ENCODE results near the gene ZC2HC1B. TPM values are rescaled to one million over a fixed set of nuclear protein-coding genes. Genes with fewer than 3 reads are reported as not detected.

Gene ZC2HC1B
- total and polyA plus RNA-seq, 9 of the 15 experiments (the other 6 are each of a cell fraction or from before 2014, with no cell fraction given) = not detected

DNA sequence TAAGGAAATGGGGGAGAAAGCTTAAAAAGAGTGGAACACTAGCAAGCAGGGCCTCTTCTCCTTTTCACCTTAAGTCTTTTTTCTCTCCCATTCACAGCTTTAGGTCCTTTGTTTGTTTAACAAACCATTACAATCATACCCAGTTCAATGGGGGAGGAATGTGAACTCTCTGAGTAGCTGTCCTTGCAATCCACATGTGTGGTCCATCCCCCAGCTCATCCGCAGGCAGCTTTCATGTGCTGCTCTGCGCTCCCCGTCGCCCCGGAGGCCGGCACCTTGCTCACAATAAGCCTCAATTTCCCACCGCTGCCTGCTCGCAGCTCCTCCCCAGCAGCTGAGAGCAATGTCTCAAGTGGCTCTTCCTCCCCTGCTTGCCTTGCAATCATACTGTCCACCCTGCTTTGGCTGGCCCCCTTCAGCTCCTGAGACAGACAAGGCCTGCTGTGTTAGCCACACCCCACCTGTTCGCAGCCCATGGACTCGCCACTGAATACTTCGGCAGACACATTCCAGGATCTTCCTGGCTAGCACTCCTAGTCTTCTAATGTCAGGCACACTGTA lies 94.6 kb downstream of the ZC2HC1B start:
- Histone ChIP-seq H3K27ac (ENCODE audit: extremely low read depth, low read depth, low read length) (no peak overlapping the region), H3K4me1 (replicated peaks in 1 of 2; ENCODE audit: control insufficient read depth in 2 of 2, insufficient read depth in 2 of 2, low read length in 2 of 2) (no peaks in the 10 kb centered on the region; a peak in 1 of 5 replicates), H3K36me3 (ENCODE audit: control insufficient read depth, insufficient read depth, low read length) (no peaks in the 10 kb centered on the region), H3K9me1 (ENCODE audit: control insufficient read depth, insufficient read depth, low read length) (no peaks in the 10 kb centered on the region), H4K20me1 (replicated peaks; ENCODE audit: control insufficient read depth, insufficient read depth, low read length) (no peaks in the 10 kb centered on the region), H3K27me3 (ENCODE audit: control insufficient read depth in 2 of 2, insufficient read depth in 2 of 2, low read length in 2 of 2) (no peaks in the 10 kb centered on the region), H3K9ac (ENCODE audit: insufficient read depth in 1 of 2, low read depth in 2 of 2, low read length in 2 of 2) (no peak overlapping the region; a peak in 1 of 4 replicates), H2AFZ (ENCODE audit: low read depth, low read length) (no peak overlapping the region), H3K79me2 (ENCODE audit: control insufficient read depth, insufficient read depth, low read length) (no peaks in the 10 kb centered on the region), H3K9me3 (replicated peaks; ENCODE audit: control insufficient read depth, insufficient read depth, low read depth, low read length) (no peaks in the 10 kb centered on the region), H3K4me2 (ENCODE audit: insufficient read depth, low read length) (no peak overlapping the region), H3K4me3 (no peak overlapping the region)
- intact Hi-C loops (cut with micrococcal nuclease) = no loop called here
- CTCF ChIA-PET (ENCODE audit: low intra/inter-chr PET ratio) = no interaction called here
- in situ Hi-C loops (cut with MboI) = no loop called here
- FAIRE-seq = no peak
- no TSS peak for BruUV-seq (replicated peaks)
- ATAC-seq = no peak
- POLR2A ChIA-PET = interaction anchor here (0.5 to 2.4 kb wide), 4 partner anchors 13 to 373 kb away, joined by 3 to 10 read pairs (median 3); no protein-coding TSS in a partner anchor
- no peak for DNase-seq (ENCODE audit: extremely low read depth in 1 of 4, low spot score in 3 of 4)
- 59% methylated on average over 11 of the region's 11 CpGs for WGBS (ENCODE audit: insufficient coverage, low coverage, missing lambda C conversion rate)
- TF ChIP-seq ZNF780A (CRISPR knock-in tag; IDR thresholded peaks at IDR 0.05) (no peak), CSDE1 (IDR thresholded peaks at IDR 0.05) (no peak), ZNF212 (CRISPR knock-in tag; IDR thresholded peaks at IDR 0.05) (no peak), ETS2 (tag; IDR thresholded peaks at IDR 0.05; ENCODE audit: borderline replicate concordance, poor library complexity, severe bottlenecking) (no peak), GTF2B (IDR thresholded peaks at IDR 0.05; ENCODE audit: extremely low read depth, insufficient read length) (no peak), ZNF507 (tag; conservative IDR thresholded peaks at IDR 0.05) (no peak), STAT5B (CRISPR knock-in tag; IDR thresholded peaks at IDR 0.05) (no peak), ZBTB40 (IDR thresholded peaks at IDR 0.05) (no peak), ZBTB40 (CRISPR knock-in tag; IDR thresholded peaks at IDR 0.05) (no peak)

All from K562 (cell line).